ENCODE data around the gene ATL2. TPM values are rescaled to one million over a fixed set of nuclear protein-coding genes. Genes with fewer than 3 reads are reported as not detected.

ATL2 gene
- total and polyA plus RNA-seq, 2 donors (not counting 1 experiment from before 2014, with no cell fraction given): 21.1 to 69.0 TPM

DNA sequence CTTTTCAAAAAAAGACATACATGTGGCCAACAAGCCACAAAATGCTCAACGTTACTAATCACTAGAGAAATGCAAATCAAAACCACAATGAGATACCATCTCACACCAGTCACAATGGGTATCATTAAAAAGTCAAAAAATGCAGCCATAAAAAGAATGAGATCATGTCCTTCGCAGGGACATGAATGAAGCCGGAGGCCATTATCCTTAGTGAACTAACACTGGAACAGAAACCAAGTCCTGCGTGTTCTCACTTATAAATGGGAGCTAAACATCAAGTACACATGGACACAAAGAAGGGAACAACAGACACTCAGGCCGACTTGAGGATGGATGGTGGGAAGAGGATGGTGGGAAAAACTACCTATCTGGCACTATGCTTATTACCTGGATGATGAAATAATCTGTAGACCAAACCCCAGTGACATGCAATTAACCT lies 17.8 kb upstream of the ATL2 start:
- Histone ChIP-seq H3K4me2 (replicated peaks; ENCODE audit: low read depth, low read length, poor library complexity, severe bottlenecking) (no peak overlapping the region), H3K9me3 (ENCODE audit: control extremely low read depth in 1 of 3, control insufficient read depth in 2 of 3, insufficient read depth in 1 of 3, low read length in 2 of 3) (peaks cover 0 to 14% (median 0%) of the 10 kb centered on the region in 3 donors), H3K4me3 (ENCODE audit: control extremely low read depth in 1 of 5, extremely low read depth in 1 of 5, insufficient read depth in 1 of 5, low read depth in 2 of 5, low read length in 4 of 5) (no peak overlapping the region), H3K27ac (ENCODE audit: low read length in 2 of 2) (no peak overlapping the region), H3K79me2 (ENCODE audit: control insufficient read depth, insufficient read depth, low read length) (no peaks in the 10 kb centered on the region), H3K4me1 (ENCODE audit: control insufficient read depth in 2 of 2, insufficient read depth in 2 of 2, low read length in 2 of 2) (no peaks in the 10 kb centered on the region), H3K27me3 (replicated peaks in 1 of 4; ENCODE audit: control extremely low read depth in 1 of 4, control insufficient read depth in 3 of 4, insufficient read depth in 4 of 4, low read length in 3 of 4) (peaks cover 0 to 7% (median under 1%) of the 10 kb centered on the region in 4 experiments), H3K9ac (ENCODE audit: low read length) (no peak overlapping the region), H3K36me3 (replicated peaks in 1 of 2; ENCODE audit: control extremely low read depth in 1 of 2, control insufficient read depth in 1 of 2, extremely low read depth in 1 of 2, insufficient read depth in 2 of 2, low read length in 1 of 2) (no peaks in the 10 kb centered on the region), H2AFZ (ENCODE audit: insufficient read depth, low read depth, low read length, poor library complexity, severe bottlenecking) (no peak overlapping the region), H4K20me1 (ENCODE audit: control insufficient read depth, insufficient read depth, low read length, poor library complexity, severe bottlenecking) (no peaks in the 10 kb centered on the region)
- ChIA-PET CTCF (no interaction called here), POLR2A (no interaction called here)
- TF ChIP-seq EZH2 (IDR thresholded peaks at IDR 0.05; ENCODE audit: borderline replicate concordance, insufficient read depth, low read depth, low read length, poor library complexity, severe bottlenecking): no peak
- TF ChIP-seq, protein P1, sequence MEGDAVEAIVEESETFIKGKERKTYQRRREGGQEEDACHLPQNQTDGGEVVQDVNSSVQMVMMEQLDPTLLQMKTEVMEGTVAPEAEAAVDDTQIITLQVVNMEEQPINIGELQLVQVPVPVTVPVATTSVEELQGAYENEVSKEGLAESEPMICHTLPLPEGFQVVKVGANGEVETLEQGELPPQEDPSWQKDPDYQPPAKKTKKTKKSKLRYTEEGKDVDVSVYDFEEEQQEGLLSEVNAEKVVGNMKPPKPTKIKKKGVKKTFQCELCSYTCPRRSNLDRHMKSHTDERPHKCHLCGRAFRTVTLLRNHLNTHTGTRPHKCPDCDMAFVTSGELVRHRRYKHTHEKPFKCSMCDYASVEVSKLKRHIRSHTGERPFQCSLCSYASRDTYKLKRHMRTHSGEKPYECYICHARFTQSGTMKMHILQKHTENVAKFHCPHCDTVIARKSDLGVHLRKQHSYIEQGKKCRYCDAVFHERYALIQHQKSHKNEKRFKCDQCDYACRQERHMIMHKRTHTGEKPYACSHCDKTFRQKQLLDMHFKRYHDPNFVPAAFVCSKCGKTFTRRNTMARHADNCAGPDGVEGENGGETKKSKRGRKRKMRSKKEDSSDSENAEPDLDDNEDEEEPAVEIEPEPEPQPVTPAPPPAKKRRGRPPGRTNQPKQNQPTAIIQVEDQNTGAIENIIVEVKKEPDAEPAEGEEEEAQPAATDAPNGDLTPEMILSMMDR (IDR thresholded peaks at IDR 0.05): no peak
- DNase-seq (no peak), ATAC-seq (ENCODE audit: low read depth) (no peak)
- H3K4me1 Mint-ChIP-seq: no peaks in the 10 kb centered on the region
- no peak overlapping the region for H3K27ac Mint-ChIP-seq
- no peak overlapping the region for H3K4me3 Mint-ChIP-seq
- intact Hi-C loops (cut with micrococcal nuclease): no loop called here
- peaks cover 33% of the 10 kb centered on the region for H3K27me3 Mint-ChIP-seq
- no peaks in the 10 kb centered on the region for H3K9me3 Mint-ChIP-seq (ENCODE audit: insufficient read depth)
- 0% methylated on average over 1 of the region's 5 CpGs for WGBS (ENCODE audit: insufficient coverage)

DNA sequence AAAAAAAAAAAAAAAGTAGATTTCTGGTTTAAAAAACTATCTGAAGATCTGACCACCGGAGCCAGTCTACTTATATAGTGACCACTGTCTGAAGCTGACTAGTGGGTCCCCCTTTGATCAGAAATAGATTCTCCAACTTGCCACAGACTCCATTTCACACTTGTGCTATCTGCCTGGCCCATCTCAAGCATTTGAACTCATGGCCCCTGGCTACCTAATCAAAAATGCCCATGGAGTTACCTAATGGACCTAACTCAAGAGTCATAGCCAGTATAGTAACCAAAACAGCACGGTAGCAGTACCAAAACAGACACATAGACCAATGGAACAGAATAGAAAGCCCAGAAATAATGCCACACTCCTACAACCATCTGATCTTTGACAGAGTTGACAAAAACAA lies 17.0 kb upstream of the ATL2 start:
- H3K9ac ChIP-seq (ENCODE audit: low read length): no peak overlapping the region
- H3K4me3 ChIP-seq (ENCODE audit: control extremely low read depth in 1 of 5, extremely low read depth in 1 of 5, insufficient read depth in 1 of 5, low read depth in 2 of 5, low read length in 4 of 5): no peak overlapping the region
- no peak overlapping the region for H3K4me2 ChIP-seq (replicated peaks; ENCODE audit: low read depth, low read length, poor library complexity, severe bottlenecking)
- H3K27me3 Mint-ChIP-seq: peaks cover 33% of the 10 kb centered on the region
- POLR2A ChIA-PET: no interaction called here
- intact Hi-C loops (cut with micrococcal nuclease): no loop called here
- no peaks in the 10 kb centered on the region for H3K36me3 ChIP-seq (replicated peaks in 1 of 2; ENCODE audit: control extremely low read depth in 1 of 2, control insufficient read depth in 1 of 2, extremely low read depth in 1 of 2, insufficient read depth in 2 of 2, low read length in 1 of 2)
- H3K9me3 Mint-ChIP-seq (ENCODE audit: insufficient read depth): no peaks in the 10 kb centered on the region
- no peak for TF ChIP-seq EZH2 (IDR thresholded peaks at IDR 0.05; ENCODE audit: borderline replicate concordance, insufficient read depth, low read depth, low read length, poor library complexity, severe bottlenecking)
- TF ChIP-seq, protein P1 (IDR thresholded peaks at IDR 0.05): no peak
- 100% methylated on average over 2 of the region's 2 CpGs for WGBS (ENCODE audit: insufficient coverage)
- ATAC-seq (ENCODE audit: low read depth): no peak
- no peaks in the 10 kb centered on the region for H3K79me2 ChIP-seq (ENCODE audit: control insufficient read depth, insufficient read depth, low read length)
- H3K9me3 ChIP-seq (ENCODE audit: control extremely low read depth in 1 of 3, control insufficient read depth in 2 of 3, insufficient read depth in 1 of 3, low read length in 2 of 3): peaks cover 0 to 11% (median 0%) of the 10 kb centered on the region in 3 donors
- DNase-seq: no peak
- H3K27me3 ChIP-seq (replicated peaks in 1 of 4; ENCODE audit: control extremely low read depth in 1 of 4, control insufficient read depth in 3 of 4, insufficient read depth in 4 of 4, low read length in 3 of 4): peaks cover 0 to 7% (median 2%) of the 10 kb centered on the region in 4 experiments
- no peak overlapping the region for H3K4me3 Mint-ChIP-seq
- H4K20me1 ChIP-seq (ENCODE audit: control insufficient read depth, insufficient read depth, low read length, poor library complexity, severe bottlenecking): no peaks in the 10 kb centered on the region
- CTCF ChIA-PET: no interaction called here
- no peak overlapping the region for H2AFZ ChIP-seq (ENCODE audit: insufficient read depth, low read depth, low read length, poor library complexity, severe bottlenecking)
- no peak overlapping the region for H3K27ac Mint-ChIP-seq
- no peaks in the 10 kb centered on the region for H3K4me1 ChIP-seq (ENCODE audit: control insufficient read depth in 2 of 2, insufficient read depth in 2 of 2, low read length in 2 of 2)
- peaks cover under 1% of the 10 kb centered on the region for H3K4me1 Mint-ChIP-seq
- no peak overlapping the region for H3K27ac ChIP-seq (ENCODE audit: low read length in 2 of 2)
